ENCODE measurements around the gene CDS2.

DNA sequence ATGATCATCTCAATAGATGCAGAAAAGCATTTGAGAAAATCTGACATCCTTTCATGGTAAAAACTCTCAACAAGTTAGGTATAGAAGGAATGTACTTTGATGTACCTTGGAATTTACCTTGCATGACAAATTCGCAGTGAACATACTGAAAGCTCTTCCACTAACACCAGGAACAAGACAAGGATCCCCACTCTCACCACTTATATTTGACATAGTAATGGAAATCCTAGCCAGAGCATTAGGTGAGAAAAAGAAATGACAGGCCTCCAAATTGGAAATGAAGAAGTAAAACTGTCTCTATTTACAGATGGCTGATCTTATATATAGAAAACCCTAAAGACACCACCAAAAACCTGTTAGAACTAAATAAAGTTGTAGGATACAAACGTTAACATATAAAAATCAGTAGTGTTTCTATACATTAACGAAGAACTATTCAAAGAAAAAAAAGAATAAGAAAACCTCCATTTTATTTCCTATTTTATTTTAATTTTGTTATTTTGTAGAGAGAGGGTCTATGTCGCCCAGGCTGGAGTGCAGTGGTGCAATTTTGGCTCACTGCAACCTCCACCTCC is 34.0 kb upstream of the CDS2 start:
- TF ChIP-seq RNF2 (IDR thresholded peaks at IDR 0.05; ENCODE audit: borderline replicate concordance, low read depth) (no peak), PHF8 (IDR thresholded peaks at IDR 0.05; ENCODE audit: borderline replicate concordance, low read depth) (no peak), ZFP36 (IDR thresholded peaks at IDR 0.05; ENCODE audit: borderline replicate concordance, partially characterized antibody) (no peak), JUNB (IDR thresholded peaks at IDR 0.05) (no peak)
- TF ChIP-seq, protein P1, sequence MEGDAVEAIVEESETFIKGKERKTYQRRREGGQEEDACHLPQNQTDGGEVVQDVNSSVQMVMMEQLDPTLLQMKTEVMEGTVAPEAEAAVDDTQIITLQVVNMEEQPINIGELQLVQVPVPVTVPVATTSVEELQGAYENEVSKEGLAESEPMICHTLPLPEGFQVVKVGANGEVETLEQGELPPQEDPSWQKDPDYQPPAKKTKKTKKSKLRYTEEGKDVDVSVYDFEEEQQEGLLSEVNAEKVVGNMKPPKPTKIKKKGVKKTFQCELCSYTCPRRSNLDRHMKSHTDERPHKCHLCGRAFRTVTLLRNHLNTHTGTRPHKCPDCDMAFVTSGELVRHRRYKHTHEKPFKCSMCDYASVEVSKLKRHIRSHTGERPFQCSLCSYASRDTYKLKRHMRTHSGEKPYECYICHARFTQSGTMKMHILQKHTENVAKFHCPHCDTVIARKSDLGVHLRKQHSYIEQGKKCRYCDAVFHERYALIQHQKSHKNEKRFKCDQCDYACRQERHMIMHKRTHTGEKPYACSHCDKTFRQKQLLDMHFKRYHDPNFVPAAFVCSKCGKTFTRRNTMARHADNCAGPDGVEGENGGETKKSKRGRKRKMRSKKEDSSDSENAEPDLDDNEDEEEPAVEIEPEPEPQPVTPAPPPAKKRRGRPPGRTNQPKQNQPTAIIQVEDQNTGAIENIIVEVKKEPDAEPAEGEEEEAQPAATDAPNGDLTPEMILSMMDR (IDR thresholded peaks at IDR 0.05) = no peak
